K562 (cell line): ENCODE data around the gene NDUFB8. TPM values are rescaled to one million over a fixed set of nuclear protein-coding genes. Genes with fewer than 3 reads are reported as not detected.

Source experiments
- ATAC-seq: fragments of 200-7000 bp; cut with Tn5 transposase; 3 replicates; pipeline ENCODE4 v1.9.1; 2020; ENCODE audit warnings: moderate library complexity
- BruUV-seq: library from RNA; stranded (reverse); fragments of 400-500 nt; replicated peaks from 2 replicates; lab custom pipeline; 2021; lab: Mats Ljungman, UMichigan
- CTCF ChIA-PET: fragments of 300-600 bp; formaldehyde crosslinking; extraction: SDS; loops from one replicate; lab custom pipeline; 2021; ENCODE audit warnings: low intra/inter-chr PET ratio; lab: Yijun Ruan, JAX
- POLR2A ChIA-PET: fragments of 300-600, 350-650 bp; sonication (Branson Sonifier 250); formaldehyde crosslinking; extraction: SDS; loops from one replicate; lab custom pipeline; 2021; ENCODE audit warnings: antibody characterized with exemption, inconsistent platforms; lab: Yijun Ruan, JAX
- DNase-seq, 4 experiments: peaks; one replicate each; pipeline versions ENCODE4 v3.0.0 to v3.0.0-alpha.2; 2011 to 2018; ENCODE audit warnings: low spot score in 3 of 4, mixed read lengths in 3 of 4; ENCODE audit errors: extremely low read depth in 1 of 4
- FAIRE-seq: peaks from 2 replicates; lab custom pipeline; 2011; peaks lifted over from hg19 to GRCh38; lab: Jason Lieb, UNC
- H2AFZ ChIP-seq: 2 replicates; pipeline ENCODE4 v1.6.0; 2011; ENCODE audit warnings: low read depth, low read length, control low read depth, inconsistent platforms
- H3K27ac ChIP-seq: fragments of 200-600 bp; 3 replicates; pipeline ENCODE4 v1.8.0; 2011; ENCODE audit warnings: low read depth, mild to moderate bottlenecking, control low read depth, inconsistent platforms, low read length, moderate library complexity, mixed read lengths; ENCODE audit errors: extremely low read depth
- H3K27me3 ChIP-seq, 2 experiments: fragments of 300-600 bp in 1 of 2; 2 replicates in 1 of 2; 3 replicates in 1 of 2; pipeline versions ENCODE4 v1.6.0 to v1.8.0; 2011; ENCODE audit warnings: inconsistent platforms in 2 of 2, low read length in 2 of 2, mild to moderate bottlenecking in 1 of 2, mixed read lengths in 1 of 2, moderate library complexity in 1 of 2; ENCODE audit not compliant: control insufficient read depth in 2 of 2, insufficient read depth in 2 of 2
- H3K36me3 ChIP-seq: fragments of 300-600 bp; 3 replicates; pipeline ENCODE4 v1.8.0; 2011; ENCODE audit warnings: mild to moderate bottlenecking, low read length, inconsistent platforms; ENCODE audit not compliant: control insufficient read depth, insufficient read depth
- H3K4me1 ChIP-seq, 2 experiments: fragments of 200-600 bp in 1 of 2; replicated peaks in 1 of 2; 2 replicates in 1 of 2; 3 replicates in 1 of 2; pipeline versions ENCODE4 v1.5.1 to v1.8.0; 2011; ENCODE audit warnings: inconsistent platforms in 2 of 2, low read length in 2 of 2, mild to moderate bottlenecking in 1 of 2, mixed read lengths in 1 of 2, moderate library complexity in 1 of 2; ENCODE audit not compliant: control insufficient read depth in 2 of 2, insufficient read depth in 2 of 2
- H3K4me2 ChIP-seq: 2 replicates; pipeline ENCODE4 v1.6.1; 2011; ENCODE audit warnings: low read length, control low read depth, inconsistent platforms, mixed read lengths; ENCODE audit not compliant: insufficient read depth
- H3K4me3 ChIP-seq: fragments of 200-600 bp; sonication (generic), shearing (Covaris generic); 2 replicates; pipeline ENCODE4 v1.5.1; 2016; ENCODE audit warnings: control low read depth, inconsistent platforms
- H3K79me2 ChIP-seq: fragments of 200-600 bp; 3 replicates; pipeline ENCODE4 v1.8.0; 2011; ENCODE audit warnings: low read length, inconsistent platforms; ENCODE audit not compliant: control insufficient read depth, insufficient read depth
- H3K9ac ChIP-seq, 2 experiments: 2 replicates each; pipeline versions ENCODE4 v1.6.0 to v1.6.1; 2011; ENCODE audit warnings: low read depth in 2 of 2, low read length in 2 of 2, control low read depth in 1 of 2, inconsistent platforms in 1 of 2, mild to moderate bottlenecking in 1 of 2, mixed read lengths in 1 of 2; ENCODE audit not compliant: insufficient read depth in 1 of 2
- H3K9me1 ChIP-seq: one replicate; pipeline ENCODE4 v1.6.0; 2011; ENCODE audit warnings: inconsistent platforms, mild to moderate bottlenecking, low read length, moderate library complexity; ENCODE audit not compliant: control insufficient read depth, insufficient read depth
- H3K9me3 ChIP-seq: replicated peaks from 2 replicates; pipeline ENCODE4 v1.5.1; 2011; ENCODE audit warnings: low read depth, low read length, inconsistent platforms; ENCODE audit not compliant: control insufficient read depth, insufficient read depth
- H4K20me1 ChIP-seq: replicated peaks from 2 replicates; pipeline ENCODE4 v1.6.1; 2011; ENCODE audit warnings: low read length, inconsistent platforms, mixed read lengths; ENCODE audit not compliant: control insufficient read depth, insufficient read depth
- EHMT2 ChIP-seq: fragments of 450-650 bp; IDR thresholded peaks from 2 replicates; pipeline ENCODE4 v1.6.1; 2018; ENCODE audit warnings: antibody characterized with exemption
- PHF8 ChIP-seq: fragments of 200-600 bp; sonication (generic); IDR thresholded peaks from 2 replicates; pipeline ENCODE4 v1.6.1; 2012; ENCODE audit warnings: mixed run types, mild to moderate bottlenecking, inconsistent platforms, low read length, moderate library complexity, borderline replicate concordance
- WHSC1 ChIP-seq: IDR thresholded peaks from one replicate; pipeline ENCODE4 v1.6.1; 2012; ENCODE audit warnings: low read length, control low read depth, inconsistent platforms
- WGBS: fragments of 100-300 bp; shearing (Covaris generic); methylation state at CpG from one replicate; pipeline ENCODE4 v1.1.6; 2016; ENCODE audit warnings: low coverage, mixed read lengths; ENCODE audit not compliant: insufficient coverage; ENCODE audit errors: missing lambda C conversion rate; 5-methylcytosine and 5-hydroxymethylcytosine counted together
- in situ Hi-C: fragments of 300-500 bp; cut with MboI; formaldehyde crosslinking; loops from 4 replicates; pipeline ENCODE4 v1.15.0; 2018; ENCODE audit warnings: inconsistent platforms, mixed read lengths
- intact Hi-C: fragments of 100-400 bp; cut with micrococcal nuclease; formaldehyde crosslinking; loops from 2 replicates; pipeline ENCODE4 v1.14.2; 2022
- polyA plus RNA-seq, 8 experiments: library from polyadenylated mRNA; depleted of rRNA in 4 of 8; stranded (reverse) in 5 of 8; unstranded in 3 of 8; fragments of >200 nt; fragmentation: Nextera tagmentation in 2 of 8; fragmentation: Illumina TruSeq in 1 of 8; extraction: Ambion mirVana in 2 of 8; extraction: Trizol in 1 of 8; gene quantifications; 2 replicates each; pipeline versions ENCODE4 v1.2.1 to v1.2.3, GENCODE V29; 2011 to 2014; ENCODE audit warnings: inconsistent platforms in 1 of 8, missing spikeins in 1 of 8
- total RNA-seq, 7 experiments: library from RNA; depleted of rRNA in 6 of 7; stranded (reverse); fragments of >200 nt in 6 of 7; fragmentation: Illumina TruSeq in 2 of 7; extraction: Trizol in 2 of 7; gene quantifications; 2 replicates each; pipeline versions ENCODE4 v1.2.1 to v1.2.3, GENCODE V29; 2011 to 2021; ENCODE audit warnings: low replicate concordance in 1 of 7
- TF ChIP-seq, protein P1 (sequence below): fragments of 250-450 bp; sonication (Bioruptor Pico); IDR thresholded peaks from 2 replicates; pipeline ENCODE4 v1.8.0; 2022; ENCODE audit warnings: inconsistent platforms, mild to moderate bottlenecking, moderate library complexity, borderline replicate concordance

The NDUFB8 gene
- total and polyA plus RNA-seq, 9 of the 15 experiments (the other 6 are each of a cell fraction or from before 2014, with no cell fraction given) = 131 to 360 (median 199) TPM

DNA sequence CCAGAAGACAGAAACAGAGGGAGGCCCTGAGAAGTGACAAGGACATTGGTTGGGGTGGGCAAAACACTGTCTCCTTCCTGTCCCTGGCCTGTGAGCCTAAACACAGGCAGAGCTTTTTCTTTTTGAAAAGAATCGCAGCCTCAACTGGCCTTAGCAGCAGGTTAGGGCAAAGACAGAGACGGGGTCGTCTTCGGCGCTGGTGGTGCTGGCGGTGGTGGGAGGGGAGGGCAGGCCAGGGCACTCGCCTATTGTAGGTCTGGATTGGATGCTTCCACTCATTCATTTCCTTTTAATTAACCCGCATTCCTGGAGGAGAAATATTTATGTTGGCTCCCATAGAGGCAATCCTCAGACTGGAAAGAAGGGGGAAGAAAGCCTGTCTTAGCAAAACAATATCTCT, 44.3 kb downstream of the NDUFB8 start:
- Histone ChIP-seq H3K4me3 (no peak overlapping the region), H3K9me1 (no peaks in the 10 kb centered on the region), H3K9ac (no peak overlapping the region), H3K27ac (no peak overlapping the region), H3K27me3 (peaks cover 3 to 15% of the 10 kb centered on the region in 2 experiments; a peak in 4 of 5 replicates), H3K36me3 (no peaks in the 10 kb centered on the region; the same call in 2 of the 3 replicates), H3K79me2 (no peaks in the 10 kb centered on the region), H3K4me2 (no peak overlapping the region), H2AFZ (no peak overlapping the region), H3K4me1 (peaks cover 0 to 8% of the 10 kb centered on the region in 2 experiments; a peak in 3 of 5 replicates), H4K20me1 (peaks cover 8% of the 10 kb centered on the region; the same call in 1 of the 2 replicates), H3K9me3 (no peaks in the 10 kb centered on the region)
- intact Hi-C loops (no loop called here), in situ Hi-C loops (no loop called here)
- ATAC-seq (no peak), FAIRE-seq (no peak), DNase-seq (no peak)
- no peak for TF ChIP-seq EHMT2
- TF ChIP-seq PHF8 = no peak
- TF ChIP-seq, protein P1, sequence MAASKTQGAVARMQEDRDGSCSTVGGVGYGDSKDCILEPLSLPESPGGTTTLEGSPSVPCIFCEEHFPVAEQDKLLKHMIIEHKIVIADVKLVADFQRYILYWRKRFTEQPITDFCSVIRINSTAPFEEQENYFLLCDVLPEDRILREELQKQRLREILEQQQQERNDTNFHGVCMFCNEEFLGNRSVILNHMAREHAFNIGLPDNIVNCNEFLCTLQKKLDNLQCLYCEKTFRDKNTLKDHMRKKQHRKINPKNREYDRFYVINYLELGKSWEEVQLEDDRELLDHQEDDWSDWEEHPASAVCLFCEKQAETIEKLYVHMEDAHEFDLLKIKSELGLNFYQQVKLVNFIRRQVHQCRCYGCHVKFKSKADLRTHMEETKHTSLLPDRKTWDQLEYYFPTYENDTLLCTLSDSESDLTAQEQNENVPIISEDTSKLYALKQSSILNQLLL (CRISPR knock-in tag) = no peak
- no peak for TF ChIP-seq WHSC1
- no TSS peak for BruUV-seq
- whole genome bisulfite sequencing = 32% methylated on average over 8 of the region's 8 CpGs
- CTCF ChIA-PET = no interaction called here
- POLR2A ChIA-PET = interaction anchor here (0.6 kb wide), 1 partner anchor 200 kb away, joined by 3 read pairs; no protein-coding TSS in a partner anchor
